ENCODE measurements around the gene GPC6.

GPC6 gene

DNA sequence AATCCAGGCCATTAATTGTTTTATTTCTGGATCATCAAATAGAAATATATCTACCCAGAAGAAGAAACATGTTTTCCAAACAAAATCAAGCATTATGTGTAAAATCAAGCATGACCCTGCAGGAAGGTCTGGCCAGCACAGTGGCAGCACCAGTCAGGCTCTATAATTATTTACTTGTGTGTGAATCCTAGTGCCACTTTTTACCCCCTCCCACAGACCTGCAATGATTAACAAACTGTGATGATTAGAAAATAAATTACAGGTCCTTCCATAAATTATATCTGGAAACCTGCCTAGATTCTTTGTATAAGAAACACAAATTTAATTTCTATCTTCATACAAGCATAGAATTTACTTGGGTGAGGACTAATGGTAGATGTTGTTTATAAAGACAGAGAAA lies 186.1 kb downstream of the GPC6 start:
- H3K4me3 ChIP-seq (ENCODE audit: low read length) = no peak overlapping the region
- no peaks in the 10 kb centered on the region for H3K9me3 ChIP-seq (ENCODE audit: control insufficient read depth, low read length)
- no peak for DNase-seq (ENCODE audit: low read depth)
- no peaks in the 10 kb centered on the region for H3K36me3 ChIP-seq (ENCODE audit: control insufficient read depth, insufficient read depth, low read length, severe bottlenecking)
- no peak overlapping the region for H3K9ac ChIP-seq (ENCODE audit: low read length)
- no peaks in the 10 kb centered on the region for H3K4me1 ChIP-seq (ENCODE audit: control insufficient read depth, insufficient read depth, low read length)
- no peaks in the 10 kb centered on the region for H3K27me3 ChIP-seq (replicated peaks; ENCODE audit: control insufficient read depth, insufficient read depth, low read length)

DNA sequence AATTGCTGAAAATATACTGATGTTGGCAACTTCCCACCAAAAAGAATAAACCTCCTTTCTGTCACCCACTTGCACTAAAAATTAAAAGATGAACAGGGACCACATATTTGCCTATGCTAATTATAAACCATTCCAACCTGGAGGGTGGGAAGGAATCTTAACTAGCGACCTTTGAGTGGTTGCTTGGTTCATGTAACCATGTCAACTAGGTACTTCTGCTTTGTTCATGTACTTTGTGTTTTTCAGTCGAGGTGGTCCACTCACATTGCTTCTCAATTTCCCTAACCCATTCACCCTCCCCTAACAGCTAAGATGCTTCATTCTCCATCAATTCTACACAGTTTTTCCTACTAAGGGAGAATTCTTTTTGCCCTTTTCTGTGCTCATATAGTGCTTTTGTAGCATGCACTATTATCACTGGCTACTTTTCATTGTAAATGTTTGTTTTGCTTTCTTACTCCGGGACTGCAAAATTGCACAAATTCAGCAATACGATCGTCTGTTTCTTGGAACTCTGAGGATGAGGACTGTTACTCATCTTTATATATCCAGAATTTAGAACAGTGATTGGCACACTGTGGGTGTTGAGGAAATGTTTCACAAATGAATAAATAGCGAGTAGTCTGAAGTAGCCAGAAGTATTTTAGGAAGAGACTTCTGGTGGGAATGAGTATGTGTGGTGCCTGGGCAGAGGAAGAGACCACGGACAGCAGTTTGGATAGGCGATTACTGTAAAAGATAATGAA lies 187.5 kb downstream of the GPC6 start:
- Histone ChIP-seq H3K9me3 (ENCODE audit: control insufficient read depth, low read length) (no peaks in the 10 kb centered on the region), H3K27me3 (replicated peaks; ENCODE audit: control insufficient read depth, insufficient read depth, low read length) (no peaks in the 10 kb centered on the region), H3K36me3 (ENCODE audit: control insufficient read depth, insufficient read depth, low read length, severe bottlenecking) (no peaks in the 10 kb centered on the region), H3K4me1 (ENCODE audit: control insufficient read depth, insufficient read depth, low read length) (no peaks in the 10 kb centered on the region), H3K9ac (ENCODE audit: low read length) (no peak overlapping the region), H3K4me3 (ENCODE audit: low read length) (no peak overlapping the region)
- no peak for DNase-seq (ENCODE audit: low read depth)

- no peaks in the 10 kb centered on the region for H3K4me1 ChIP-seq (ENCODE audit: control insufficient read depth, insufficient read depth, low read length)
- H3K9ac ChIP-seq (ENCODE audit: low read length) = no peak overlapping the region
- no peak overlapping the region for H3K4me3 ChIP-seq (ENCODE audit: low read length)
- no peaks in the 10 kb centered on the region for H3K9me3 ChIP-seq (ENCODE audit: control insufficient read depth, low read length)
- H3K27me3 ChIP-seq (replicated peaks; ENCODE audit: control insufficient read depth, insufficient read depth, low read length) = no peaks in the 10 kb centered on the region
- H3K36me3 ChIP-seq (ENCODE audit: control insufficient read depth, insufficient read depth, low read length, severe bottlenecking) = no peaks in the 10 kb centered on the region
- no peak for DNase-seq (ENCODE audit: low read depth)
These were observed 190.2 kb downstream of the GPC6 start for GRCh38 chr13:93416736-93417355.

DNA sequence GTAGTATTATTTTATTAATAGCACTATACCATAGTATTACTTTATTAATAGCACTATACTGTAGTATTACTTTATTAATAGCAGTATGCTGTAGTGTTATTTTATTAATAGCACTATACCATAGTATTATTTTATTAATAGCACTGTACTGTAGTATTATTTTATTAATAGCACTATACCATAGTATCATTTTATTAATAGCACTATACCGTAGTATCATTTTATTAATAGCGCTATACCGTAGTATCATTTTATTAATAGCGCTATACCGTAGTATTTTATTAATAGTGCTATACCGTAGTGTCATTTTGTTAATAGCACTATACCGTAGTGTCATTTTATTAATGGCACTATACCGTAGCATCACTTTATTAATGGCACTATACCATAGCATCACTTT lies 191.8 kb downstream of the GPC6 start:
- Histone ChIP-seq H3K4me3 (ENCODE audit: low read length) (no peak overlapping the region), H3K27me3 (replicated peaks; ENCODE audit: control insufficient read depth, insufficient read depth, low read length) (no peaks in the 10 kb centered on the region), H3K36me3 (ENCODE audit: control insufficient read depth, insufficient read depth, low read length, severe bottlenecking) (no peaks in the 10 kb centered on the region), H3K9me3 (ENCODE audit: control insufficient read depth, low read length) (no peaks in the 10 kb centered on the region), H3K4me1 (ENCODE audit: control insufficient read depth, insufficient read depth, low read length) (peaks cover 12% of the 10 kb centered on the region), H3K9ac (ENCODE audit: low read length) (no peak overlapping the region)
- DNase-seq (ENCODE audit: low read depth) = no peak

GRCh38 chr13:93420206-93420605 lies 193.6 kb downstream of the GPC6 start:
- no peaks in the 10 kb centered on the region for H3K9me3 ChIP-seq (ENCODE audit: control insufficient read depth, low read length)
- H3K27me3 ChIP-seq (replicated peaks; ENCODE audit: control insufficient read depth, insufficient read depth, low read length) = no peaks in the 10 kb centered on the region
- no peak overlapping the region for H3K4me3 ChIP-seq (ENCODE audit: low read length)
- DNase-seq (ENCODE audit: low read depth) = no peak
- H3K36me3 ChIP-seq (ENCODE audit: control insufficient read depth, insufficient read depth, low read length, severe bottlenecking) = no peaks in the 10 kb centered on the region
- peaks cover 21% of the 10 kb centered on the region for H3K4me1 ChIP-seq (ENCODE audit: control insufficient read depth, insufficient read depth, low read length)
- H3K9ac ChIP-seq (ENCODE audit: low read length) = no peak overlapping the region

DNA sequence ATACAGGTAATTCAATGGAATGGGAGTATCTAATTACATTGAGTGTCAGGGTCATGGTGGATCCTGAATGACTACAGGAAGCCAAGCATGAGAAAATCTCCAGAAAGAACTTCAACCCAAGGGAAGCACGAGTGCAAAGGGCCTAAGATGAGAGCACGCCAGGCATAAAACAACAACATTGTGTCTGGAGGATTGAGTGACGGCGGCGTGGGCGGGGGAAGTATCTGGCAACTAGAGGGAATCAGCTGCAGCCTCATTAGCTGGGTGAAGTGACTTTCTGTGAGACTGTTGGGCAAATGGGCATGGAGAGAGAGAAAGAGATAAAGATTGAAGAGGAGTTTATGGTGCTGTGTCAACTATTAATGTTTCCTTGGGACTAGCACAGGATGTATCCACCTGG lies 194.3 kb downstream of the GPC6 start:
- no peak overlapping the region for H3K9ac ChIP-seq (ENCODE audit: low read length)
- no peaks in the 10 kb centered on the region for H3K36me3 ChIP-seq (ENCODE audit: control insufficient read depth, insufficient read depth, low read length, severe bottlenecking)
- DNase-seq (ENCODE audit: low read depth) = no peak
- H3K4me1 ChIP-seq (ENCODE audit: control insufficient read depth, insufficient read depth, low read length) = peaks cover 27% of the 10 kb centered on the region
- H3K9me3 ChIP-seq (ENCODE audit: control insufficient read depth, low read length) = no peaks in the 10 kb centered on the region
- no peak overlapping the region for H3K4me3 ChIP-seq (ENCODE audit: low read length)
- no peaks in the 10 kb centered on the region for H3K27me3 ChIP-seq (replicated peaks; ENCODE audit: control insufficient read depth, insufficient read depth, low read length)

DNA sequence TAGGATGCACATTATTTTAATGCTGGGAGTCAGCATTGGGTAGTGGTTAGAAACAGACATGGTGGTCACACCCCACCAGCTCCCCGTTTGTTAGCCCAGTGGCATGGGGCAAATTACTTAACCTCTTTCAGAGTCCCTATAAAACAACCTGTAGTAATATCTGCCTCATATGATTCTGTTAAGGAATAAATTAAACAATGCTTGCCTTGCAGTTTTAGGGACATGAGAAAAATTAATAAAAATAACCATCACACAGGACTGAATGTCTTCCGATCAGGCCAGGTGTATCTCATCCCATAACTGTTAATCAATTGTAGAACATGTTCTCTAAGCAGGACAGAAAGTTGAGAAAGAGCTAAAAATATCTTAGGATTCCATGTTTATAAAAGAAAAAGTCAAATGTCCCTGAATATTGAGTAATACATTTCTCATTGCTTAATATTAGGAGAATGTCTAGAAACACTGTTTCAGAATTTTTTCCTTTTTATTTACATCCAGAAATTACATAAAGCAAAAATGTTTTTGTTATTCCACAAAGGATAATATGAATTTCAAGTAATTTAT lies 196.5 kb downstream of the GPC6 start:
- H3K9me3 ChIP-seq (ENCODE audit: control insufficient read depth, low read length) = no peaks in the 10 kb centered on the region
- peak; percentile 50 for DNase-seq (ENCODE audit: low read depth)
- H3K4me3 ChIP-seq (ENCODE audit: low read length) = peak overlapping the region; percentile 44
- peak overlapping the region; percentile 24 for H3K9ac ChIP-seq (ENCODE audit: low read length)
- H3K4me1 ChIP-seq (ENCODE audit: control insufficient read depth, insufficient read depth, low read length) = peaks cover 29% of the 10 kb centered on the region
- H3K36me3 ChIP-seq (ENCODE audit: control insufficient read depth, insufficient read depth, low read length, severe bottlenecking) = no peaks in the 10 kb centered on the region
- no peaks in the 10 kb centered on the region for H3K27me3 ChIP-seq (replicated peaks; ENCODE audit: control insufficient read depth, insufficient read depth, low read length)

DNA sequence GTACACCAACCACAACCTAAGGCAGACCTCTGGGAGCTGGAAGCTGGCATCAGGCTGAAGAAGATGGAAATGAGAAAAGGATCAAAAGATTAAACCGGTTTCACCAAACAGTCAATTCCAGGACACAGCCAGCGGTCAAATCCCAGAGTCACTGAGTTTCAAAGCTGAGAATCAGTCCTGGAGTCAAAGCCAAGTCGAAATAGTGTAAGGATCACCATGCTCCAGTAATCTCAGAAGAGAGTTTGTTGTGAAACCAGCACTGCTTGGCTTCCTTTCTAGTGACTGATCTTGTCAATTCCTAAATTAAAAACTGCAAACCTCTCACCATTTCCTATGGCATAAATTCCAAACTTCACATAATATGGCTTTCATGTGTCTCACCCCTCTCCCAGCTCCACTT lies 198.8 kb downstream of the GPC6 start:
- no peak for DNase-seq (ENCODE audit: low read depth)
- peaks cover 29% of the 10 kb centered on the region for H3K4me1 ChIP-seq (ENCODE audit: control insufficient read depth, insufficient read depth, low read length)
- H3K27me3 ChIP-seq (replicated peaks; ENCODE audit: control insufficient read depth, insufficient read depth, low read length) = no peaks in the 10 kb centered on the region
- H3K9ac ChIP-seq (ENCODE audit: low read length) = peak overlapping the region; percentile 19
- peak overlapping the region; percentile 22 for H3K4me3 ChIP-seq (ENCODE audit: low read length)
- no peaks in the 10 kb centered on the region for H3K9me3 ChIP-seq (ENCODE audit: control insufficient read depth, low read length)
- H3K36me3 ChIP-seq (ENCODE audit: control insufficient read depth, insufficient read depth, low read length, severe bottlenecking) = no peaks in the 10 kb centered on the region

- H3K4me3 ChIP-seq (ENCODE audit: low read length) = no peak overlapping the region
- no peaks in the 10 kb centered on the region for H3K9me3 ChIP-seq (ENCODE audit: control insufficient read depth, low read length)
- H3K4me1 ChIP-seq (ENCODE audit: control insufficient read depth, insufficient read depth, low read length) = peaks cover 6% of the 10 kb centered on the region
- no peaks in the 10 kb centered on the region for H3K27me3 ChIP-seq (replicated peaks; ENCODE audit: control insufficient read depth, insufficient read depth, low read length)
- no peaks in the 10 kb centered on the region for H3K36me3 ChIP-seq (ENCODE audit: control insufficient read depth, insufficient read depth, low read length, severe bottlenecking)
- H3K9ac ChIP-seq (ENCODE audit: low read length) = no peak overlapping the region
- no peak for DNase-seq (ENCODE audit: low read depth)
These were observed 203.8 kb downstream of the GPC6 start for GRCh38 chr13:93430381-93430780.

GRCh38 chr13:93435651-93436050 lies 209.0 kb downstream of the GPC6 start:
- H3K4me3 ChIP-seq (ENCODE audit: low read length) = no peak overlapping the region
- no peaks in the 10 kb centered on the region for H3K36me3 ChIP-seq (ENCODE audit: control insufficient read depth, insufficient read depth, low read length, severe bottlenecking)
- no peaks in the 10 kb centered on the region for H3K27me3 ChIP-seq (replicated peaks; ENCODE audit: control insufficient read depth, insufficient read depth, low read length)
- no peak for DNase-seq (ENCODE audit: low read depth)
- no peaks in the 10 kb centered on the region for H3K4me1 ChIP-seq (ENCODE audit: control insufficient read depth, insufficient read depth, low read length)
- H3K9ac ChIP-seq (ENCODE audit: low read length) = no peak overlapping the region
- H3K9me3 ChIP-seq (ENCODE audit: control insufficient read depth, low read length) = no peaks in the 10 kb centered on the region

DNA sequence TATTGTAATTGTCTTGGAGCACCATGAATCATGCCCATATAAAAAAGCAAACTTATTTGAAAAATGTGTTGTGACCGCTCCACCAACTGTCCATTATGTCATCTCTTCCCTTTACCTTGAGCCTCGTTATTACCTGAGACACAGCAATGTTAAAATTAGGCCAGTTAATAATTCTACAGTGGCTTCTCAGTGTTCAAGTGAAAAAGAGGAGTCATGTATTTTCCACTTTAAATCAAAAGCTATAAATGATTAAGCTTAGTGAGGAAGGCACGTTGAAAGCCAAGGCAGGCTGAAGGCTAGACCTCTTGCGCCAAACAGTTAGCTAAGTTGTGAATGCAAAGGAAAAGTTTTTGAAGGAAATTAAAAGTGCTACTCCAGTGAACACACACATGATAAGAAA lies 210.5 kb downstream of the GPC6 start:
- Histone ChIP-seq H3K9me3 (ENCODE audit: control insufficient read depth, low read length) (no peaks in the 10 kb centered on the region), H3K4me1 (ENCODE audit: control insufficient read depth, insufficient read depth, low read length) (no peaks in the 10 kb centered on the region), H3K9ac (ENCODE audit: low read length) (no peak overlapping the region), H3K27me3 (replicated peaks; ENCODE audit: control insufficient read depth, insufficient read depth, low read length) (no peaks in the 10 kb centered on the region), H3K4me3 (ENCODE audit: low read length) (no peak overlapping the region), H3K36me3 (ENCODE audit: control insufficient read depth, insufficient read depth, low read length, severe bottlenecking) (no peaks in the 10 kb centered on the region)
- DNase-seq (ENCODE audit: low read depth) = no peak

Data from adipocyte (in vitro differentiated cells).